CD4-positive, alpha-beta T cell treated with Interleukin-6 at 100 ng/mL for 8 hours (primary cell): ENCODE measurements around the gene OOSP4B.
"Not testable (repeated sequence)": the region's sequence is repeated elsewhere in the genome, so short reads cannot be mapped to it uniquely, and the experiment has no call there.

ENCODE experiments used
- DNase-seq: peaks from one replicate; pipeline ENCODE4 v3.0.0-alpha.2; 2020; ENCODE audit warnings: mixed read lengths, low spot score

OOSP4B gene

DNA sequence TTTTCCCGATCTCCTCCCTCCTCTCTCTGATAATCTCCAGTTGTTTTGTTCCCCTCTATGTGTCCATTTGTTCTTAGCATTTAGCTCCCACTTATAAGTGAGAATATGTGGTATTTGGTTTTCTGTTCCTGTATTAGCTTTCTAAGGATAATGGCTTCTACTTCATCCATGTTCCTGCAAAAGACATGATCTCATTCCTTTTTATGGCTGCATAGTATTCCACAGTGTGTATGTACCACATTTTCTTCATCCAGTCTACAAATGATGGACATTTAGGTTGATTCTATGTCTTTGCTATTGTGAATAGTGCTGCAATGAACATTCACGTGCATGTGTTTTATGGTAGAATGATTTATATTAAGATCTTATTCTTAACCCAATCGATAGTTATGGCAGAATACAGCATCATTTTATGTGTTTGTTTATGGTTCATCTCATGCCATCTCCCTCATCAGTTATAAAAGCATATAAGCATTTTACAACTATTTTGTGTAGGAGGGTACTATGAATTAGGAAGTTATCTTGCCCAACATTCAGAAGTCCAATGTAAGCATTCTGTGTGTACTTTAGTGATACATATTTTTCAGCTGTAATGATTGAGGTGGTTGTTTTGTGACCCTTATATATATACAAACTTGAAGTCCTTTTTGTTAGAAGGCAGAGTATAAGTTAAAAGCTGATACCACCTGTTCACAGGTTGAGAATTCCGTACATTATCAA is 42.7 kb downstream of the OOSP4B start:
- no peak for DNase-seq

DNA sequence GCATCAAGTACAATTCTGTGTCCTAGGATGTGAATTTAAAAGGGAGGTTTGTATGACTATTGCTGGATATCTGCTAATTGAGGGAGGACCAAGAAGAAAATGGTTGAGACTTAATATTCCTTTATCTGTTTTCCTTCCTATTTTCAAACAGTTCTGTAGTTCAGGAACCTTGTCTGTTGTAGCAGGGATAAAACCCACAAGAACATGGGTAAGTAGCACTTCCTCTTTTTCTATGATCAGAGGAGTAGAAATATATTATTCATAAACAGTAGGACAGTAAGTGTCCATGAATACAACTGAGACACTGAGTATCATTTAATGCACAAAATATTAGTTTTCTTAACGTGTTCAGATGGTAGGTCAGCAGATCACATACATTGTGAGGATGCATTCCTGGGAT is 47.1 kb downstream of the OOSP4B start:
- no peak for DNase-seq

- DNase-seq: no peak
Observed at GRCh38 chr11:60065801-60066200, 48.8 kb downstream of the OOSP4B start.

- DNase-seq: no peak
Observed at GRCh38 chr11:60069450-60069849, 52.5 kb downstream of the OOSP4B start.

DNA sequence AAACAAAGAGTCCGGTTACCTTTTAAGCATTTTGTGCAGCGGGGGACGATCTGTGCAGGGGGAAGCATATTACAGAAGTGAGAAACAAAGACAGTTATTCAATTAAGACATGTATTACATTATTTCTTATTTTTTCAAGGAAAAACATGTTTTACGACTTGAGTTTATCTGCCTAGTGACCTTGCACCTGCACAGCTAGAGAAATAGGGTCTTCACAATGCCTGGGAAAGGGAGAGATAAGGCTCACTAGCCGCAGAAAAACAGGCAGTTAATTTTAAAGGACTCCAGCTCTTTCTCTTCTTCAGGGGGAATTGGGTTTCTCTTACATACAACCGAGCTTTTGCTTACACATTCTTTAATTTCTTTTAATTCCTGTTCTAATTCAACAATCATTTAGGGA is 54.7 kb downstream of the OOSP4B start:
- not testable (repeated sequence) for DNase-seq

- no peak for DNase-seq
Observed at GRCh38 chr11:60077216-60077817, 60.3 kb downstream of the OOSP4B start.

DNA sequence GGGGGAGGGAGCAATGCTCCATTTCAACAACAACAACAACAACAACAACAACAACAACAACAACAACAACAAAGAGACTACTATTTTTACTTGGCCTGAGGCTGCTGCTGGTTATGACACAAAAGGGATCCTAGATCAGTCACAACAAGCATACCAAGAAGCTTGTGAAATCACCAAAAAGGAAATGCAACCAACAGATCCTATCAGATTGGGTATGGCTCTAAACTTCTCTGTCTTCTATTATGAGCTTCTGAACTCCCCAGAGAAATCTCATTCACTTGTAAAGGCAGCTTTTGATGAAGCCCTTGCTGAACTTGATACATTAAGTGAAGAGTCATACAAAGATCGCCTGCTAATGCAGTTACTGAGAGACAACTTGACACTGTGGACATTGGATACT is 61.0 kb downstream of the OOSP4B start:
- no peak for DNase-seq

GRCh38 chr11:60078745-60079144 is 61.8 kb downstream of the OOSP4B start:
- DNase-seq: no peak

GRCh38 chr11:60080535-60080934 is 63.6 kb downstream of the OOSP4B start:
- DNase-seq: no peak
